Measurements from ENCODE around the gene AURKA. TPM values are rescaled to one million over a fixed set of nuclear protein-coding genes. Genes with fewer than 3 reads are reported as not detected.
A peak's percentile ranks its signal among the peaks of the same experiment; 100 is the strongest.

Gene AURKA
- total RNA-seq, 3 donors from 2014 or later (not counting 1 experiment from before 2014, with no cell fraction given), result 1.5 to 2.9 (median 2.0) TPM

DNA sequence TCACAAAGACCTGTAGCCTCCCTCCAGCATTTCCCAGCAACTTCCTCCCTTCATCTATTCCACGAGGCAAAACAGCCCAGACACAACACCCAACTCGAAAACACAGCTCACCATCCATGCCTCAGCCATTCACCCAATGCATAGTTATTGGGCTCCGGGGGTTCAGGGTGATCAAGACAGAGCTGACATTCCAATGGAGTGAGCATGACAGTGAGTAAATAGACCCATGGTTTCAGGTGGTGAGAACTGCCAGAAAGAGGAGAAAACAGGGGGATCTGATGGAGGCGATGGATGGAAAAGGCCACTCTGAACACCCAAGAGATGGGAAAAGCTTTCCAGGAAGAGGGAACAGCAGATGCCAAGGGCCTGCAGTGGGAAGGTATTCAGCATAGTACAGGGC lies 25.9 kb upstream of the AURKA start:
- Mint-ChIP-seq H3K4me3 (peak overlapping the region; percentile 55), H3K27me3 (ENCODE audit: low read depth in 2 of 2) (no peaks in the 10 kb centered on the region), H3K9me3 (no peaks in the 10 kb centered on the region), H3K27ac (peak overlapping the region; percentile 76 to 79), H3K4me1 (peaks cover 71 to 74% of the 10 kb centered on the region in 2 donors), H3K36me3 (no peaks in the 10 kb centered on the region)
- Histone ChIP-seq H3K27ac (ENCODE audit: low read length) (peak overlapping the region; percentile 59), H3K9me3 (ENCODE audit: control insufficient read depth, insufficient read depth, low read length) (no peaks in the 10 kb centered on the region), H3K4me3 (ENCODE audit: low read length) (no peak overlapping the region), H3K4me1 (ENCODE audit: control insufficient read depth, insufficient read depth, low read length) (peaks cover 64% of the 10 kb centered on the region), H3K36me3 (ENCODE audit: control insufficient read depth, insufficient read depth, low read length) (no peaks in the 10 kb centered on the region), H3K27me3 (ENCODE audit: control insufficient read depth, insufficient read depth, low read length) (no peaks in the 10 kb centered on the region)
- intact Hi-C loops (cut with micrococcal nuclease), result no loop called here
- no peak for DNase-seq
- TF ChIP-seq, protein P1, sequence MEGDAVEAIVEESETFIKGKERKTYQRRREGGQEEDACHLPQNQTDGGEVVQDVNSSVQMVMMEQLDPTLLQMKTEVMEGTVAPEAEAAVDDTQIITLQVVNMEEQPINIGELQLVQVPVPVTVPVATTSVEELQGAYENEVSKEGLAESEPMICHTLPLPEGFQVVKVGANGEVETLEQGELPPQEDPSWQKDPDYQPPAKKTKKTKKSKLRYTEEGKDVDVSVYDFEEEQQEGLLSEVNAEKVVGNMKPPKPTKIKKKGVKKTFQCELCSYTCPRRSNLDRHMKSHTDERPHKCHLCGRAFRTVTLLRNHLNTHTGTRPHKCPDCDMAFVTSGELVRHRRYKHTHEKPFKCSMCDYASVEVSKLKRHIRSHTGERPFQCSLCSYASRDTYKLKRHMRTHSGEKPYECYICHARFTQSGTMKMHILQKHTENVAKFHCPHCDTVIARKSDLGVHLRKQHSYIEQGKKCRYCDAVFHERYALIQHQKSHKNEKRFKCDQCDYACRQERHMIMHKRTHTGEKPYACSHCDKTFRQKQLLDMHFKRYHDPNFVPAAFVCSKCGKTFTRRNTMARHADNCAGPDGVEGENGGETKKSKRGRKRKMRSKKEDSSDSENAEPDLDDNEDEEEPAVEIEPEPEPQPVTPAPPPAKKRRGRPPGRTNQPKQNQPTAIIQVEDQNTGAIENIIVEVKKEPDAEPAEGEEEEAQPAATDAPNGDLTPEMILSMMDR (IDR thresholded peaks at IDR 0.05), result no peak
- 82% methylated on average over 4 of the region's 4 CpGs for WGBS (ENCODE audit: insufficient coverage)
- no peak for ATAC-seq

DNA sequence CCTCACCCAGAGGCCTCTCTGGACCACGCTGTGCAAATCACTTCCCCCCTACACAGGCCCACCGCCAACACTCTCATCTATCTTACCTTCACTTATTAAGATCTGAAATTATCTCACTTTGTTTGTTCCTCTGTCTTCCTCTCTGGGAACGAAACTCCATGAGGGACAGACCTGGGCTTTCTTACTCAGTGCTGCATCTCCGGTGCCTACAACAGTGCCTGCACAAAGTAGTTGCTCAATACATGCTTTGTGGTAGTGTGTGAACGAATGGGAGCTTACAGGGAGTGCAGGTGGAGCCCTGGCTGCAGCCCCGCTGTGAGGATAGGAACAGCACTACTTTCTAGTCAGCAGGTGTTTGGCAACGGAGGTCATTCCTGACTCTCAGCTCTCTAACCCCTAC lies 25.4 kb upstream of the AURKA start:
- Histone ChIP-seq H3K4me1 (ENCODE audit: control insufficient read depth, insufficient read depth, low read length) (peaks cover 66% of the 10 kb centered on the region), H3K4me3 (ENCODE audit: low read length) (no peak overlapping the region), H3K27me3 (ENCODE audit: control insufficient read depth, insufficient read depth, low read length) (no peaks in the 10 kb centered on the region), H3K27ac (ENCODE audit: low read length) (no peak overlapping the region), H3K9me3 (ENCODE audit: control insufficient read depth, insufficient read depth, low read length) (no peaks in the 10 kb centered on the region), H3K36me3 (ENCODE audit: control insufficient read depth, insufficient read depth, low read length) (no peaks in the 10 kb centered on the region)
- Mint-ChIP-seq H3K4me1 (peaks cover 74 to 78% of the 10 kb centered on the region in 2 donors), H3K36me3 (no peaks in the 10 kb centered on the region), H3K27ac (peak overlapping the region; percentile 76 to 79), H3K27me3 (ENCODE audit: low read depth in 2 of 2) (no peaks in the 10 kb centered on the region), H3K9me3 (no peaks in the 10 kb centered on the region), H3K4me3 (no peak overlapping the region)
- ATAC-seq (no peak), DNase-seq (no peak)
- intact Hi-C loops (cut with micrococcal nuclease), result no loop called here
- WGBS (ENCODE audit: insufficient coverage), result 89% methylated on average over 7 of the region's 7 CpGs
- TF ChIP-seq, protein P1 (IDR thresholded peaks at IDR 0.05), result no peak

DNA sequence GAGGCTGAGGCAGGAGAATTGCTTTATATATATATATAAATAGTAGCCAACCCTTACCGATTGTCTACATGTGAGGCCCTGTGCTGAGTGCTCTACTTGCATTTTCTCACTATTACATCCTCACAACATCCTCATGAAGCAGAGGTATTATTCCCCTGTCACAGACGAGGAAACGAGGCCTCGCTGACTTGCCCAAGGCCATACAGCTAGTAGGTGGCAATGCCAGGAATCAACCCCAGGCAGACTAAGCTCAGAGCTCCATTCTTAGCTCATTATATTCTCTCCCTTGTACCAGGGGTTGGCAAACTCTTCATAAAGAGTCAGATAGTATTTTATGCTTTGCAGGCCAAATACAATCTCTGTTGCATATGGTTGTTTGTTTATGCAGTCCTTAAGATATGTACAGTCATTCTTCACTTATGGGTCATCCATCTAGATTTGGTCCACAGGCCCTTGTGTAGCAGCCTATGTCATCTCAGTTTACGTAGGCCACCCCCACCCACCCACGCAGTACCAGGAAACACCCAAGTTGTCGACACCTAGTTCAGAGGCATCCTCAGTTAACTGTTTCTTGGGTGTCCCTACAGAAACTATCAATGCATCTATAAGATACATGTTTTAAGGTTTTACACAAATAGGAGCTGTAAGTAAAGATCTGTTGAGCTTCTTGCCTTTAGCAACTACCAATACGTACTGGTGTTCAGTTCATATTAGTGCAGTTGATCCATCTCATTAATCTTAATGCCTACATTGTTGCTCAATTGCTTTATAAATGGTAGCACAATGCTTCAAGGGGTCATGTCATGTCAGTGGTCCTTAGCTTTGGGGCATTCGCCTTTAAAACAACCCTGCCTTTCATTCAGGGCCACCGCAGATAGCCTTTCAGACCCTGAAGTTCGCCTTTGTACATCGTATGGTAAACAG lies 23.1 kb upstream of the AURKA start:
- ATAC-seq, result peak; percentile 63 to 75 (median 73)
- WGBS (ENCODE audit: insufficient coverage), result 72% methylated on average over 12 of the region's 12 CpGs
- no peaks in the 10 kb centered on the region for H3K36me3 Mint-ChIP-seq
- H3K4me1 Mint-ChIP-seq, result peaks cover 71% of the 10 kb centered on the region in 2 donors
- peak overlapping the region; percentile 67 for H3K4me3 Mint-ChIP-seq
- Histone ChIP-seq H3K27me3 (ENCODE audit: control insufficient read depth, insufficient read depth, low read length) (no peaks in the 10 kb centered on the region), H3K4me3 (ENCODE audit: low read length) (no peak overlapping the region), H3K27ac (ENCODE audit: low read length) (peak overlapping the region; percentile 54), H3K4me1 (ENCODE audit: control insufficient read depth, insufficient read depth, low read length) (peaks cover 69% of the 10 kb centered on the region), H3K9me3 (ENCODE audit: control insufficient read depth, insufficient read depth, low read length) (no peaks in the 10 kb centered on the region), H3K36me3 (ENCODE audit: control insufficient read depth, insufficient read depth, low read length) (no peaks in the 10 kb centered on the region)
- TF ChIP-seq, protein P1 (IDR thresholded peaks at IDR 0.05), result no peak
- DNase-seq, result peak in 1 of 2 donors; percentile 67
- H3K27ac Mint-ChIP-seq, result peak overlapping the region; percentile 93 to 95
- no peaks in the 10 kb centered on the region for H3K9me3 Mint-ChIP-seq
- intact Hi-C loops (cut with micrococcal nuclease), result loop anchor here (2.0 to 5.0 kb wide), 2 partner anchors 26 to 47 kb away; no protein-coding TSS in a partner anchor
- no peaks in the 10 kb centered on the region for H3K27me3 Mint-ChIP-seq (ENCODE audit: low read depth in 2 of 2)

Data from natural killer cell (primary cell).